ENCODE results near the gene GRIN2D. TPM values are rescaled to one million over a fixed set of nuclear protein-coding genes. Genes with fewer than 3 reads are reported as not detected.
A peak's percentile ranks its signal among the peaks of the same experiment; 100 is the strongest.

GRIN2D gene
- total RNA-seq, 1 donor from 2014 or later, result not detected

DNA sequence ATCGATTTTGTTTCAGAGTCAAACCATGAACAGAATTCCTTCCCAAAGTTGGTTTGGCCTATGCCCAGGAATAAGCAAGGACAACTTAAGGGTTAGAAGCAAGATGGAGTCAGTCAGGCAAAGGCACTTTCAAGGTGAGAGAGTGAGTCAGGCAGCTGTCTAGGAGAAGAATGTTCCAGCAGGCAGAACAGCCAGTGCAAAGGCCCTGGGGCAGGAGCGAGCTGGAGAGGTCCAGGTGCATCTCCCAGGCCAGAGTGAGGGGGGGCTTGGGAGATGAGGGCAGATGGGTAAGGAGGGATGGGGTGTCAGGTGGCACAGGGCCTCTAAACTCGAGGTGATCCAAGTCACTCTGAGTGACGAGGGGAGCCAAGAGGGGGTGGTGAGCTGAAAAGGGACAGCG lies 43.1 kb downstream of the GRIN2D start:
- Histone ChIP-seq H3K36me3 (no peaks in the 10 kb centered on the region), H3K27ac (no peak overlapping the region), H3K9me3 (no peaks in the 10 kb centered on the region), H3K4me3 (no peak overlapping the region), H3K27me3 (no peaks in the 10 kb centered on the region), H3K4me1 (no peaks in the 10 kb centered on the region)
- DNase-seq (ENCODE audit: extremely low spot score in 2 of 2), result no peak
- intact Hi-C loops (cut with DNase I), result no loop called here
- TF ChIP-seq POLR2AphosphoS5 (IDR thresholded peaks at IDR 0.05; ENCODE audit: insufficient read depth in 1 of 2, low read depth in 1 of 2), result no peak
- TF ChIP-seq, protein P1, sequence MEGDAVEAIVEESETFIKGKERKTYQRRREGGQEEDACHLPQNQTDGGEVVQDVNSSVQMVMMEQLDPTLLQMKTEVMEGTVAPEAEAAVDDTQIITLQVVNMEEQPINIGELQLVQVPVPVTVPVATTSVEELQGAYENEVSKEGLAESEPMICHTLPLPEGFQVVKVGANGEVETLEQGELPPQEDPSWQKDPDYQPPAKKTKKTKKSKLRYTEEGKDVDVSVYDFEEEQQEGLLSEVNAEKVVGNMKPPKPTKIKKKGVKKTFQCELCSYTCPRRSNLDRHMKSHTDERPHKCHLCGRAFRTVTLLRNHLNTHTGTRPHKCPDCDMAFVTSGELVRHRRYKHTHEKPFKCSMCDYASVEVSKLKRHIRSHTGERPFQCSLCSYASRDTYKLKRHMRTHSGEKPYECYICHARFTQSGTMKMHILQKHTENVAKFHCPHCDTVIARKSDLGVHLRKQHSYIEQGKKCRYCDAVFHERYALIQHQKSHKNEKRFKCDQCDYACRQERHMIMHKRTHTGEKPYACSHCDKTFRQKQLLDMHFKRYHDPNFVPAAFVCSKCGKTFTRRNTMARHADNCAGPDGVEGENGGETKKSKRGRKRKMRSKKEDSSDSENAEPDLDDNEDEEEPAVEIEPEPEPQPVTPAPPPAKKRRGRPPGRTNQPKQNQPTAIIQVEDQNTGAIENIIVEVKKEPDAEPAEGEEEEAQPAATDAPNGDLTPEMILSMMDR (IDR thresholded peaks at IDR 0.05), result no peak
- no peak for TF ChIP-seq POLR2A (IDR thresholded peaks at IDR 0.05)

DNA sequence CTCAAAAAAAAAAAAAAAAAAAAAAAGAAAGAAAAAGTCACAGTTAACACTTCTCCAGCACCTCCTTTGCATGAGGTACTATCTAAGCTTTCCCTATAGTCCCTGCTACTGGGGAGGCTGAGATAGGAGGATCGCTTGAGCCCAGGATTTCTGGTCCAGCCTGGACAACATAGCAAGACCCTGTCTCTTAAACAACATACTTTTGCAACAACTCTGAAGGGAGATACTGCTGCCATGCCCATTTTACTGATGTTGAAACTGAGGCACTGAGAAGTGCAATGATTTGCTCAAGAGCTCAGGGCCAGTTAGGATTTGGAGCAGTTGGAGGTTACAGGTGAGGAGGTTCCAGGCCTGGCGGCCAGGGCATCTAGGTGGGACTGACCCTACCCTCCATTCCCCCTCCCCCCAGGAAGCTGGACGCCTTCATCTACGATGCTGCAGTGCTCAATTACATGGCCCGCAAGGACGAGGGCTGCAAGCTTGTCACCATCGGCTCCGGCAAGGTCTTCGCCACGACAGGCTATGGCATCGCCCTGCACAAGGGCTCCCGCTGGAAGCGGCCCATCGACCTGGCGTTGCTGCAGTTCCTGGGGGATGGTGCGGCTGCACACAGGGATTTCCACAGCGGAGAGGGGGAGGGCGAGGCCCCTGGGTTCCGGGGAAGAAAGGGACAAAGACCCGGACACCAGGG lies 48.0 kb downstream of the GRIN2D start:
- Histone ChIP-seq H3K9me3 (no peaks in the 10 kb centered on the region), H3K36me3 (no peaks in the 10 kb centered on the region), H3K4me3 (no peak overlapping the region), H3K27ac (no peak overlapping the region), H3K4me1 (peaks cover 21% of the 10 kb centered on the region), H3K27me3 (no peaks in the 10 kb centered on the region)
- DNase-seq (ENCODE audit: extremely low spot score in 2 of 2), result no peak
- TF ChIP-seq POLR2A (IDR thresholded peaks at IDR 0.05), result no peak
- TF ChIP-seq, protein P1 (IDR thresholded peaks at IDR 0.05), result no peak
- no peak for TF ChIP-seq POLR2AphosphoS5 (IDR thresholded peaks at IDR 0.05; ENCODE audit: insufficient read depth in 1 of 2, low read depth in 1 of 2)
- intact Hi-C loops (cut with DNase I), result no loop called here

DNA sequence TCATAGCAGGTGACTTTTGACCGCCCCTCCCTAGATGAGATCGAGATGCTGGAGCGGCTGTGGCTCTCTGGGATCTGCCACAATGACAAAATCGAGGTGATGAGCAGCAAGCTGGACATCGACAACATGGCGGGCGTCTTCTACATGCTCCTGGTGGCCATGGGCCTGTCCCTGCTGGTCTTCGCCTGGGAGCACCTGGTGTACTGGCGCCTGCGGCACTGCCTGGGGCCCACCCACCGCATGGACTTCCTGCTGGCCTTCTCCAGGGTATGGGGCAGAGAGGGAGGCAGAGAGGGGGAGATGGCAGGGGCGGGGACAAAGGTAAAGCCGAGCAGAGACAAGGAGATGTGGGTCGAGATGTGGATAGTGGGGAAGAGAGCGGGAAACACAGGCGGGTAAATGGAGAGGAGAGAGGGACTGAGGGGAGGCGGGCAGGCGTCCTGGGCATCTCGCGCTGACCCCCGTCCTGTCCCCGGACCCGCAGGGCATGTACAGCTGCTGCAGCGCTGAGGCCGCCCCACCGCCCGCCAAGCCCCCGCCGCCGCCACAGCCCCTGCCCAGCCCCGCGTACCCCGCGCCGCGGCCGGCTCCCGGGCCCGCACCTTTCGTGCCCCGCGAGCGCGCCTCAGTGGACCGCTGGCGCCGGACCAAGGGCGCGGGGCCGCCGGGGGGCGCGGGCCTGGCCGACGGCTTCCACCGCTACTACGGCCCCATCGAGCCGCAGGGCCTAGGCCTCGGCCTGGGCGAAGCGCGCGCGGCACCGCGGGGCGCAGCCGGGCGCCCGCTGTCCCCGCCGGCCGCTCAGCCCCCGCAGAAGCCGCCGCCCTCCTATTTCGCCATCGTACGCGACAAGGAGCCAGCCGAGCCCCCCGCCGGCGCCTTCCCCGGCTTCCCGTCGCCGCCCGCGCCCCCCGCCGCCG lies 48.9 kb downstream of the GRIN2D start:
- Histone ChIP-seq H3K4me1 (peaks cover 29% of the 10 kb centered on the region), H3K36me3 (no peaks in the 10 kb centered on the region), H3K9me3 (no peaks in the 10 kb centered on the region), H3K4me3 (peak overlapping the region in 1 of 2 donors; percentile 41), H3K27ac (no peak overlapping the region), H3K27me3 (no peaks in the 10 kb centered on the region)
- intact Hi-C loops (cut with DNase I), result no loop called here
- TF ChIP-seq, protein P1 (IDR thresholded peaks at IDR 0.05), result no peak
- TF ChIP-seq POLR2A (IDR thresholded peaks at IDR 0.05) (no peak), POLR2AphosphoS5 (IDR thresholded peaks at IDR 0.05; ENCODE audit: insufficient read depth in 1 of 2, low read depth in 1 of 2) (no peak)
- DNase-seq (ENCODE audit: extremely low spot score in 2 of 2), result no peak

DNA sequence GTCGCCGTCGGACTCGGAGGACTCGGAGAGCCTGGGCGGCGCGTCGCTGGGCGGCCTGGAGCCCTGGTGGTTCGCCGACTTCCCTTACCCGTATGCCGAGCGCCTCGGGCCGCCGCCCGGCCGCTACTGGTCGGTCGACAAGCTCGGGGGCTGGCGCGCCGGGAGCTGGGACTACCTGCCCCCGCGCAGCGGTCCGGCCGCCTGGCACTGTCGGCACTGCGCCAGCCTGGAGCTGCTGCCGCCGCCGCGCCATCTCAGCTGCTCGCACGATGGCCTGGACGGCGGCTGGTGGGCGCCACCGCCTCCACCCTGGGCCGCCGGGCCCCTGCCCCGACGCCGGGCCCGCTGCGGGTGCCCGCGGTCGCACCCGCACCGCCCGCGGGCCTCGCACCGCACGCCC lies 49.8 kb downstream of the GRIN2D start:
- Histone ChIP-seq H3K36me3 (peaks cover 0 to 7% of the 10 kb centered on the region in 2 donors), H3K9me3 (no peaks in the 10 kb centered on the region), H3K27ac (no peak overlapping the region), H3K4me1 (peaks cover 29% of the 10 kb centered on the region), H3K27me3 (no peaks in the 10 kb centered on the region), H3K4me3 (peak overlapping the region; percentile 24 to 41)
- no peak for DNase-seq (ENCODE audit: extremely low spot score in 2 of 2)
- no peak for TF ChIP-seq POLR2A (IDR thresholded peaks at IDR 0.05)
- TF ChIP-seq, protein P1 (IDR thresholded peaks at IDR 0.05), result no peak
- TF ChIP-seq POLR2AphosphoS5 (IDR thresholded peaks at IDR 0.05; ENCODE audit: insufficient read depth in 1 of 2, low read depth in 1 of 2), result no peak
- intact Hi-C loops (cut with DNase I), result no loop called here

Other genes with a start within 250 kb of the GRIN2D start
- 10.8 TPM for gene LIG1, start 223.3 kb upstream of the GRIN2D start, total RNA-seq
- gene ZSWIM9, start 223.0 kb upstream of the GRIN2D start, total RNA-seq, result 5.4 TPM
- gene CARD8, start 137.8 kb upstream of the GRIN2D start, total RNA-seq, result 31.9 TPM
- gene ZNF114, start 123.6 kb upstream of the GRIN2D start, total RNA-seq, result not detected
- gene EMP3, start 68.1 kb upstream of the GRIN2D start, total RNA-seq, result 55.2 TPM
- gene TMEM143, start 29.7 kb upstream of the GRIN2D start, total RNA-seq, result 3.2 TPM
- gene SYNGR4, start 29.3 kb upstream of the GRIN2D start, total RNA-seq, result not detected
- gene KDELR1, start 2.1 kb upstream of the GRIN2D start, total RNA-seq, result 90.8 TPM
- gene GRWD1, start 52.3 kb downstream of the GRIN2D start, total RNA-seq, result 20.4 TPM
- 3.7 TPM for gene KCNJ14, start 61.9 kb downstream of the GRIN2D start, total RNA-seq
- 87.2 TPM for gene CYTH2, start 75.7 kb downstream of the GRIN2D start, total RNA-seq
- gene LMTK3, start 118.2 kb downstream of the GRIN2D start, total RNA-seq, result 1.7 TPM
- gene SULT2B1, start 158.5 kb downstream of the GRIN2D start, total RNA-seq, result 43.0 TPM
- gene SPACA4, start 213.1 kb downstream of the GRIN2D start, total RNA-seq, result 3.9 TPM
- 3.2 TPM for gene FAM83E, start 221.4 kb downstream of the GRIN2D start, total RNA-seq
- 2,346 TPM for gene RPL18, start 225.5 kb downstream of the GRIN2D start, total RNA-seq
- 19.9 TPM for gene SPHK2, start 225.8 kb downstream of the GRIN2D start, total RNA-seq
- gene DBP, start 243.7 kb downstream of the GRIN2D start, total RNA-seq, result 4.9 TPM

Measured in vagina (tissue), 2 donors.